PC-9 (cell line): ENCODE data around the gene LIMD2. TPM values are rescaled to one million over a fixed set of nuclear protein-coding genes. Genes with fewer than 3 reads are reported as not detected.

Experiments used
- BruUV-seq: library from RNA; stranded (reverse); fragments of 400-500 nt; replicated peaks from 2 replicates; lab custom pipeline; 2021; lab: Mats Ljungman, UMichigan
- CTCF ChIA-PET: fragments of 300-600 bp; sonication (Branson Sonifier 250); formaldehyde crosslinking; loops from one replicate; lab custom pipeline; 2022; ENCODE audit warnings: antibody characterized with exemption; lab: Charles Lee
- POLR2A ChIA-PET: fragments of 300-600 bp; sonication (Branson Sonifier 250); formaldehyde crosslinking; loops from one replicate; lab custom pipeline; 2022; ENCODE audit warnings: antibody characterized with exemption; ENCODE audit not compliant: unreplicated experiment; lab: Charles Lee
- DNase-seq, 2 experiments: peaks; one replicate each; pipeline versions ENCODE4 v3.0.0 to v3.0.0-alpha.2; 2015 to 2022; ENCODE audit warnings: mixed read lengths in 1 of 2
- H2AFZ ChIP-seq: fragments of 200-600 bp; sonication (generic); 2 replicates; pipeline ENCODE4 v1.8.1; 2017; ENCODE audit warnings: antibody characterized with exemption
- H3F3A ChIP-seq: fragments of 200-600 bp; sonication (generic); 2 replicates; pipeline ENCODE4 v1.8.1; 2017; ENCODE audit warnings: antibody characterized with exemption, mild to moderate bottlenecking, low read depth; ENCODE audit not compliant: insufficient read depth
- H3K27ac ChIP-seq: fragments of 200-600 bp; sonication (generic); 2 replicates; pipeline ENCODE4 v1.6.1; 2016; ENCODE audit warnings: mixed run types
- H3K27me3 ChIP-seq: fragments of 200-600 bp; sonication (generic); 2 replicates; pipeline ENCODE4 v1.6.1; 2016; ENCODE audit warnings: low read depth, mixed run types; ENCODE audit not compliant: insufficient read depth
- H3K36me3 ChIP-seq: fragments of 200-600 bp; sonication (generic); 2 replicates; pipeline ENCODE4 v1.6.1; 2016; ENCODE audit warnings: low read depth, mixed run types
- H3K4me1 ChIP-seq: fragments of 200-600 bp; sonication (generic); replicated peaks from 2 replicates; pipeline ENCODE4 v1.6.1; 2016; ENCODE audit warnings: mixed run types; ENCODE audit not compliant: insufficient read depth
- H3K4me2 ChIP-seq: fragments of 200-600 bp; sonication (generic); 2 replicates; pipeline ENCODE4 v1.6.1; 2017; ENCODE audit warnings: mixed run types
- H3K4me3 ChIP-seq: fragments of 200-600 bp; sonication (generic); 2 replicates; pipeline ENCODE4 v1.6.1; 2016; ENCODE audit warnings: mixed run types
- H3K79me2 ChIP-seq: fragments of 200-600 bp; sonication (generic); 2 replicates; pipeline ENCODE4 v1.6.1; 2017; ENCODE audit warnings: low read depth, mixed run types
- H3K9me2 ChIP-seq: fragments of 200-600 bp; sonication (generic); 2 replicates; pipeline ENCODE4 v1.8.1; 2017; ENCODE audit warnings: mild to moderate bottlenecking; ENCODE audit not compliant: insufficient read depth
- H3K9me3 ChIP-seq: fragments of 200-600 bp; sonication (generic); 2 replicates; pipeline ENCODE4 v1.8.1; 2016; ENCODE audit warnings: low read depth; ENCODE audit not compliant: insufficient read depth
- H4K20me1 ChIP-seq: fragments of 200-600 bp; sonication (generic); 2 replicates; pipeline ENCODE4 v1.8.1; 2017; ENCODE audit not compliant: insufficient read depth
- EZH2 ChIP-seq: fragments of 200-600 bp; sonication (generic); IDR thresholded peaks from 2 replicates; pipeline ENCODE4 v1.8.0; 2017; ENCODE audit warnings: antibody characterized with exemption, low read depth
- intact Hi-C: fragments of 100-400 bp; cut with micrococcal nuclease; formaldehyde crosslinking; loops from one replicate; pipeline ENCODE4 v1.10.0; 2022; ENCODE audit not compliant: unreplicated experiment
- total RNA-seq: library from RNA; stranded (reverse); gene quantifications from 2 replicates; pipeline ENCODE4 v1.2.3, GENCODE V29; 2021
- TF ChIP-seq, protein P1 (sequence below): fragments of 200-600 bp; sonication (generic); conservative IDR thresholded peaks from 2 replicates; pipeline ENCODE4 v1.6.1; 2017; ENCODE audit warnings: mixed run types, antibody characterized with exemption, mild to moderate bottlenecking, moderate library complexity

The LIMD2 gene
- total RNA-seq, 1 experiment from 2014 or later: 1.6 TPM

DNA sequence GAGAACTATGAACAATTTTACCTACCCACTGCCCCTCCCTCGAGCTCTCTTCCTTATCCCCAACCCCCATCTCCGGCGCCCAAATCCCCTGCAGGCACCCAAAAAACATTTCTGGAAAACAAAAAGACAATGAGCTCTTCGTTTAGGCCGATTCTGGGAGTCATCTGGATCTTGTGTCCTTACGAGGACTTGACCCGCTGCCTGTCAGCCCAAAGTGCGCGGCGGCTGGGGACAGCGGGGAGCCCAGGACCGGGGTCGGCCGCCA, 41.1 kb upstream of the LIMD2 start:
- ChIA-PET CTCF (no interaction called here), POLR2A (interaction anchor here (0.6 to 0.7 kb wide), 2 partner anchors 295 to 430 kb away, joined by 4 to 6 read pairs; partner anchors contain the start of gene CYB561)
- no peaks in the 10 kb centered on the region for H3K9me2 ChIP-seq
- peak overlapping the region; percentile 92 for H3K4me2 ChIP-seq
- DNase-seq: peak in 1 of 2 experiments; percentile 39
- peaks cover 6% of the 10 kb centered on the region; the same call in 1 of the 2 replicates for H3K36me3 ChIP-seq
- TSS peak; percentile 52 for BruUV-seq
- peak overlapping the region; percentile 91 for H3K4me3 ChIP-seq
- H3K27me3 ChIP-seq: no peaks in the 10 kb centered on the region
- peaks cover 48% of the 10 kb centered on the region for H3F3A ChIP-seq
- peaks cover 15% of the 10 kb centered on the region for H3K4me1 ChIP-seq
- TF ChIP-seq, protein P1, sequence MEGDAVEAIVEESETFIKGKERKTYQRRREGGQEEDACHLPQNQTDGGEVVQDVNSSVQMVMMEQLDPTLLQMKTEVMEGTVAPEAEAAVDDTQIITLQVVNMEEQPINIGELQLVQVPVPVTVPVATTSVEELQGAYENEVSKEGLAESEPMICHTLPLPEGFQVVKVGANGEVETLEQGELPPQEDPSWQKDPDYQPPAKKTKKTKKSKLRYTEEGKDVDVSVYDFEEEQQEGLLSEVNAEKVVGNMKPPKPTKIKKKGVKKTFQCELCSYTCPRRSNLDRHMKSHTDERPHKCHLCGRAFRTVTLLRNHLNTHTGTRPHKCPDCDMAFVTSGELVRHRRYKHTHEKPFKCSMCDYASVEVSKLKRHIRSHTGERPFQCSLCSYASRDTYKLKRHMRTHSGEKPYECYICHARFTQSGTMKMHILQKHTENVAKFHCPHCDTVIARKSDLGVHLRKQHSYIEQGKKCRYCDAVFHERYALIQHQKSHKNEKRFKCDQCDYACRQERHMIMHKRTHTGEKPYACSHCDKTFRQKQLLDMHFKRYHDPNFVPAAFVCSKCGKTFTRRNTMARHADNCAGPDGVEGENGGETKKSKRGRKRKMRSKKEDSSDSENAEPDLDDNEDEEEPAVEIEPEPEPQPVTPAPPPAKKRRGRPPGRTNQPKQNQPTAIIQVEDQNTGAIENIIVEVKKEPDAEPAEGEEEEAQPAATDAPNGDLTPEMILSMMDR: no peak
- TF ChIP-seq EZH2: no peak
- H3K27ac ChIP-seq: peak overlapping the region; percentile 64
- intact Hi-C loops: loop anchor here (2.0 kb wide), 2 partner anchors 32 to 118 kb away; partner anchors contain the start of genes CCDC47 and MAP3K3
- H3K79me2 ChIP-seq: peaks cover 12% of the 10 kb centered on the region; the same call in 1 of the 2 replicates
- H3K9me3 ChIP-seq: no peaks in the 10 kb centered on the region
- H2AFZ ChIP-seq: peak overlapping the region; percentile 96
- H4K20me1 ChIP-seq: no peaks in the 10 kb centered on the region

DNA sequence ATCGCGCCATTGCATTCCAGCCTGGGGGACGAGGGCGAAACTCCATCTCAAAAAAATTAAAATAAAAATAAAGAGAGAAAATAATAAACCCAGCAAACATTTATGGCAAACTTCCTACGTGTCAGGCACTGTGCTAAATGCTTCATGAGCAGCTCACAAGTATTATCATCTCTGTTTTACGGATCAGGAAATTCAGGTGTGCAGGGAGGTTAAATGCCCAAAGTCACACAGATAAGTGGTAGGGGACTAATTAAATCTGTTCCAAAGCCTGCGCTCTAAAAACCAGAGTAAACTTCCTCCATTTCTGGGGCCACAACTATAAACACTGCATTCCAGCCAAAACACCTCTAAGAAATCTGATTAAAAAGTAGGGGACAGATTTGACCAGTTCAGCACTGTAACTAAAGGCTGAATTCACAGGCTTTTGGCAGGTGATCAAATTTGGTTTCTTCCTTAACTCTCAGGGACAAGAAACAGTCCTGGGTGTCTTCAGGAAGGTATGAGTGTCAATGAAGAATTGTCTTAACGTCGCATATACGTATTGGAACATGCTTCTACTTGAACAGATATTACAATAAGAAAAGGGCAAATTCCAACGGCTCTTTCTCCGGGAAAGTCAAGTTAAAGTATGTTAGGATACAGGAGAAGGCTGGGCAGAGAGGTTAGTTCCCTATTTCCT, 40.7 kb upstream of the LIMD2 start:
- Histone ChIP-seq H3K27me3 (no peaks in the 10 kb centered on the region), H3F3A (peaks cover 45% of the 10 kb centered on the region), H3K4me1 (peaks cover 15% of the 10 kb centered on the region), H3K9me3 (no peaks in the 10 kb centered on the region), H3K9me2 (no peaks in the 10 kb centered on the region), H3K36me3 (peaks cover 2% of the 10 kb centered on the region; the same call in 1 of the 2 replicates), H2AFZ (peak overlapping the region; percentile 96), H3K79me2 (peaks cover 12% of the 10 kb centered on the region; the same call in 1 of the 2 replicates), H4K20me1 (no peaks in the 10 kb centered on the region), H3K27ac (peak overlapping the region; percentile 64), H3K4me3 (peak overlapping the region; percentile 91), H3K4me2 (peak overlapping the region; percentile 92)
- DNase-seq: no peak
- ChIA-PET POLR2A (interaction anchor here (0.6 to 0.7 kb wide), 2 partner anchors 294 to 431 kb away, joined by 4 to 6 read pairs; partner anchors contain the start of gene CYB561), CTCF (no interaction called here)
- intact Hi-C loops: loop anchor here (2.0 kb wide), 2 partner anchors 32 to 118 kb away; partner anchors contain the start of genes CCDC47 and MAP3K3
- BruUV-seq: no TSS peak
- TF ChIP-seq, protein P1: no peak
- TF ChIP-seq EZH2: no peak

DNA sequence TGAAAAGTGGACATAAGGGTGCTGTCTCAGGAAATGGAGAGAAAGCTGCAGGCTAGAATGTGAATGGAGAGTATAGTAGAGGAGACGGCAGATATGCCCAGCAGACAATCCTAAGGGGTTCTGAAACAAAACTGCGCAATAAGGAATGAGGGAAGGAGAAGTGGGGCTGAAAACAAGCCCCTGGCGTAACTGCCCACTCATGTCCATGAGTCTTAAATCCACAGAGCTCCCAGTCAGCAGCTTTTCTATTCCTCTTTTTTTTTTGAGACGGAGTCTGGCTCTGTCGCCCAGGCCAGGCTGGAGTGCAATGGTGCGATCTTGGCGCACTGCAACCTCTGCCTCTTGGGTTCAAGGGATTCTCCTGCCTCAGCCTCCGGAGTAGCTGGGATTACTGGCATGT, 35.8 kb upstream of the LIMD2 start:
- H4K20me1 ChIP-seq: no peaks in the 10 kb centered on the region
- peaks cover 7% of the 10 kb centered on the region for H3K4me1 ChIP-seq
- peaks cover 4% of the 10 kb centered on the region; the same call in 1 of the 2 replicates for H3F3A ChIP-seq
- BruUV-seq: no TSS peak
- intact Hi-C loops: no loop called here
- no peaks in the 10 kb centered on the region for H3K9me2 ChIP-seq
- H3K4me2 ChIP-seq: no peak overlapping the region
- POLR2A ChIA-PET: no interaction called here
- H3K79me2 ChIP-seq: peaks cover 11% of the 10 kb centered on the region; the same call in 1 of the 2 replicates
- DNase-seq: no peak
- CTCF ChIA-PET: no interaction called here
- TF ChIP-seq, protein P1: no peak
- no peak for TF ChIP-seq EZH2
- no peaks in the 10 kb centered on the region for H3K36me3 ChIP-seq
- no peak overlapping the region for H3K27ac ChIP-seq
- H3K4me3 ChIP-seq: no peak overlapping the region
- H3K27me3 ChIP-seq: no peaks in the 10 kb centered on the region
- no peaks in the 10 kb centered on the region for H3K9me3 ChIP-seq
- H2AFZ ChIP-seq: no peak overlapping the region
